HL-60 (cell line): ENCODE measurements around the gene COL19A1.

ENCODE experiments used
- GABPA ChIP-seq: IDR thresholded peaks from 2 replicates; pipeline ENCODE4 v1.6.1; 2012; ENCODE audit warnings: low read depth
- POLR2AphosphoS5 ChIP-seq: IDR thresholded peaks from 2 replicates; pipeline ENCODE4 v1.6.1; 2012; ENCODE audit warnings: low read depth
- SPI1 ChIP-seq: IDR thresholded peaks from 2 replicates; pipeline ENCODE4 v1.6.1; 2012; ENCODE audit warnings: low read depth, mild to moderate bottlenecking, borderline replicate concordance
- TF ChIP-seq, protein P1 (sequence below): IDR thresholded peaks from one replicate; pipeline ENCODE4 v1.5.1; 2011; ENCODE audit warnings: low read length, control low read depth, inconsistent platforms; ENCODE audit not compliant: insufficient read depth
- TF ChIP-seq, protein P2 (sequence below): IDR thresholded peaks from 2 replicates; pipeline ENCODE4 v1.6.1; 2012; ENCODE audit warnings: low read depth; ENCODE audit not compliant: insufficient replicate concordance

DNA sequence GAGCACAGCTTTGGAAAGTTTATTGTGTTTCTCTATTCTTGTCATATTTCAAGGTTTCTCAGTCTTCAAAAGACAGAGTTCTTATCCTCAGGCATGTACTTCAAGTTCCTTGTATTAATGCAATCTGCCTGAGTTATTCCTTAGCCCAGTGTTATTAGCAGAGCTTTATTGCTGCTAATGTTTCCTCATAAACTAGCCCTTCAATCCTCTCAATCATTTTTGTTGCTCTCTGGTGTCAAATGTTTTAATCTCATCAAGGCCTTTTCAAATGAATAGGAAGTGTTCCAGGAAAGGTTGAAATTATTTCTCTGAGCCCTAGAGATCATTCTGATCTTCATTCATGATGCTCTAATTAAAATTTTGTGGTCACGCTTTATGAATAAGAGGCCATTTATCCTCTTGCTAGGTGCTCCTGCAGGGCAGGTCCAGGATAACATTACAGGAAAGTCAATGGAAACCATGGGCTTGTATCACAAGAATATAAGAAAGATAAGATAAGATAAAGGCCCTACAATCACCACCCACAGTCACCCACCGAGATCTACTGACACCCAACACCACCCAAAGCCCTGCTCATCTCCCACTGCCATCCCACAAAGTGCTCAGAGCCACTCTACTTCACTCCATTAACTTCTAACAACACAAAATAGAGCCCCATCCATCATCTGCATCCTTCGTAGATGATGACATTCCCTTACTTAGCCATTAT lies 310.6 kb downstream of the COL19A1 start:
- TF ChIP-seq, protein P1, sequence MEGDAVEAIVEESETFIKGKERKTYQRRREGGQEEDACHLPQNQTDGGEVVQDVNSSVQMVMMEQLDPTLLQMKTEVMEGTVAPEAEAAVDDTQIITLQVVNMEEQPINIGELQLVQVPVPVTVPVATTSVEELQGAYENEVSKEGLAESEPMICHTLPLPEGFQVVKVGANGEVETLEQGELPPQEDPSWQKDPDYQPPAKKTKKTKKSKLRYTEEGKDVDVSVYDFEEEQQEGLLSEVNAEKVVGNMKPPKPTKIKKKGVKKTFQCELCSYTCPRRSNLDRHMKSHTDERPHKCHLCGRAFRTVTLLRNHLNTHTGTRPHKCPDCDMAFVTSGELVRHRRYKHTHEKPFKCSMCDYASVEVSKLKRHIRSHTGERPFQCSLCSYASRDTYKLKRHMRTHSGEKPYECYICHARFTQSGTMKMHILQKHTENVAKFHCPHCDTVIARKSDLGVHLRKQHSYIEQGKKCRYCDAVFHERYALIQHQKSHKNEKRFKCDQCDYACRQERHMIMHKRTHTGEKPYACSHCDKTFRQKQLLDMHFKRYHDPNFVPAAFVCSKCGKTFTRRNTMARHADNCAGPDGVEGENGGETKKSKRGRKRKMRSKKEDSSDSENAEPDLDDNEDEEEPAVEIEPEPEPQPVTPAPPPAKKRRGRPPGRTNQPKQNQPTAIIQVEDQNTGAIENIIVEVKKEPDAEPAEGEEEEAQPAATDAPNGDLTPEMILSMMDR, result no peak
- TF ChIP-seq GABPA, result no peak
- no peak for TF ChIP-seq POLR2AphosphoS5
- TF ChIP-seq SPI1, result no peak
- TF ChIP-seq, protein P2, sequence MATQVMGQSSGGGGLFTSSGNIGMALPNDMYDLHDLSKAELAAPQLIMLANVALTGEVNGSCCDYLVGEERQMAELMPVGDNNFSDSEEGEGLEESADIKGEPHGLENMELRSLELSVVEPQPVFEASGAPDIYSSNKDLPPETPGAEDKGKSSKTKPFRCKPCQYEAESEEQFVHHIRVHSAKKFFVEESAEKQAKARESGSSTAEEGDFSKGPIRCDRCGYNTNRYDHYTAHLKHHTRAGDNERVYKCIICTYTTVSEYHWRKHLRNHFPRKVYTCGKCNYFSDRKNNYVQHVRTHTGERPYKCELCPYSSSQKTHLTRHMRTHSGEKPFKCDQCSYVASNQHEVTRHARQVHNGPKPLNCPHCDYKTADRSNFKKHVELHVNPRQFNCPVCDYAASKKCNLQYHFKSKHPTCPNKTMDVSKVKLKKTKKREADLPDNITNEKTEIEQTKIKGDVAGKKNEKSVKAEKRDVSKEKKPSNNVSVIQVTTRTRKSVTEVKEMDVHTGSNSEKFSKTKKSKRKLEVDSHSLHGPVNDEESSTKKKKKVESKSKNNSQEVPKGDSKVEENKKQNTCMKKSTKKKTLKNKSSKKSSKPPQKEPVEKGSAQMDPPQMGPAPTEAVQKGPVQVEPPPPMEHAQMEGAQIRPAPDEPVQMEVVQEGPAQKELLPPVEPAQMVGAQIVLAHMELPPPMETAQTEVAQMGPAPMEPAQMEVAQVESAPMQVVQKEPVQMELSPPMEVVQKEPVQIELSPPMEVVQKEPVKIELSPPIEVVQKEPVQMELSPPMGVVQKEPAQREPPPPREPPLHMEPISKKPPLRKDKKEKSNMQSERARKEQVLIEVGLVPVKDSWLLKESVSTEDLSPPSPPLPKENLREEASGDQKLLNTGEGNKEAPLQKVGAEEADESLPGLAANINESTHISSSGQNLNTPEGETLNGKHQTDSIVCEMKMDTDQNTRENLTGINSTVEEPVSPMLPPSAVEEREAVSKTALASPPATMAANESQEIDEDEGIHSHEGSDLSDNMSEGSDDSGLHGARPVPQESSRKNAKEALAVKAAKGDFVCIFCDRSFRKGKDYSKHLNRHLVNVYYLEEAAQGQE, result no peak
